HepG2 (cell line): ENCODE data around the gene FN1. TPM values are rescaled to one million over a fixed set of nuclear protein-coding genes. Genes with fewer than 3 reads are reported as not detected.
A peak's percentile ranks its signal among the peaks of the same experiment; 100 is the strongest.

Experiments used
- ATAC-seq: fragments of 200-7000 bp; cut with Tn5 transposase; 3 replicates; pipeline ENCODE4 v1.9.1; 2020; ENCODE audit warnings: mild to moderate bottlenecking, moderate library complexity
- BruUV-seq: library from RNA; stranded (reverse); fragments of 400-500 nt; replicated peaks from 2 replicates; lab custom pipeline; 2021; lab: Mats Ljungman, UMichigan
- CTCF ChIA-PET: fragments of 300-600 bp; formaldehyde crosslinking; extraction: SDS; loops from one replicate; lab custom pipeline; 2021; ENCODE audit warnings: low total read pairs, inconsistent platforms, low intra/inter-chr PET ratio; lab: Yijun Ruan, JAX
- POLR2A ChIA-PET: fragments of 350-600 bp; sonication (Branson Sonifier 250); formaldehyde crosslinking; loops from one replicate; lab custom pipeline; 2020; ENCODE audit warnings: antibody characterized with exemption, inconsistent platforms; lab: Yijun Ruan, JAX
- DNase-seq: peaks from one replicate; pipeline ENCODE4 v3.0.0-alpha.2; 2015; ENCODE audit warnings: low spot score
- FAIRE-seq: peaks from 3 replicates; lab custom pipeline; 2011; peaks lifted over from hg19 to GRCh38; lab: Jason Lieb, UNC
- H2AFZ ChIP-seq: one replicate; pipeline ENCODE4 v1.6.1; 2011; ENCODE audit warnings: low read length, inconsistent platforms
- H3K27ac ChIP-seq: fragments of 300-600 bp; 3 replicates; pipeline ENCODE4 v1.8.0; 2011; ENCODE audit warnings: mixed run types, mild to moderate bottlenecking, mixed read lengths, low read length, inconsistent platforms; ENCODE audit not compliant: insufficient read depth; ENCODE audit errors: extremely low read length
- H3K27me3 ChIP-seq, 2 experiments: fragments of 200-600 bp in 1 of 2; 2 replicates in 1 of 2; 3 replicates in 1 of 2; pipeline versions ENCODE4 v1.6.0 to v1.8.0; 2011; ENCODE audit warnings: low read length in 2 of 2, mild to moderate bottlenecking in 2 of 2, moderate library complexity in 2 of 2, inconsistent platforms in 1 of 2; ENCODE audit not compliant: insufficient read depth in 2 of 2, control insufficient read depth in 1 of 2
- H3K36me3 ChIP-seq, 2 experiments: fragments of 200-600 bp in 1 of 2; replicated peaks in 1 of 2; 2 replicates in 1 of 2; 3 replicates in 1 of 2; pipeline versions ENCODE4 v1.5.1 to v1.8.0; 2011; ENCODE audit warnings: low read length in 2 of 2, inconsistent platforms in 1 of 2; ENCODE audit not compliant: insufficient read depth in 2 of 2, control insufficient read depth in 1 of 2
- H3K4me1 ChIP-seq: 2 replicates; pipeline ENCODE4 v1.5.1; 2012; ENCODE audit warnings: low read length, inconsistent platforms; ENCODE audit not compliant: insufficient read depth
- H3K4me2 ChIP-seq: 2 replicates; pipeline ENCODE4 v1.6.0; 2011; ENCODE audit warnings: low read depth, low read length, inconsistent platforms
- H3K4me3 ChIP-seq, 3 experiments: fragments of 200-600 bp in 1 of 3; sonication (generic), shearing (Covaris generic) in 1 of 3; replicated peaks in 1 of 3; 2 replicates each; pipeline ENCODE4 v1.5.1; 2011 to 2016; ENCODE audit warnings: low read length in 3 of 3, inconsistent platforms in 2 of 3, low read depth in 2 of 3, mild to moderate bottlenecking in 2 of 3, control low read depth in 1 of 3, mixed read lengths in 1 of 3; ENCODE audit not compliant: insufficient read depth in 1 of 3
- H3K79me2 ChIP-seq: one replicate; pipeline ENCODE4 v1.6.1; 2011; ENCODE audit warnings: low read length, inconsistent platforms; ENCODE audit not compliant: insufficient read depth
- H3K9ac ChIP-seq: 2 replicates; pipeline ENCODE4 v1.6.0; 2011; ENCODE audit warnings: mild to moderate bottlenecking, low read depth, low read length, inconsistent platforms; ENCODE audit not compliant: insufficient read depth
- H3K9me3 ChIP-seq: 2 replicates; pipeline ENCODE4 v1.5.1; 2012; ENCODE audit warnings: mild to moderate bottlenecking, low read length
- H4K20me1 ChIP-seq: 2 replicates; pipeline ENCODE4 v1.6.0; 2011; ENCODE audit warnings: inconsistent platforms, mild to moderate bottlenecking, low read length, moderate library complexity; ENCODE audit not compliant: insufficient read depth
- AFF4 ChIP-seq: sonication (generic); formaldehyde crosslinking; IDR thresholded peaks from 2 replicates; pipeline ENCODE4 v1.4.0; 2020; ENCODE audit warnings: missing genetic modification reagents
- AGO2 ChIP-seq: fragments of 200-400 bp; formaldehyde crosslinking; optimal IDR thresholded peaks from 2 replicates; pipeline ENCODE3; 2017; ENCODE audit warnings: mild to moderate bottlenecking, low read depth, low read length, moderate library complexity
- ETV5 ChIP-seq: IDR thresholded peaks from 2 replicates; pipeline ENCODE4 v1.6.1; 2018; ENCODE audit warnings: missing biosample characterization, missing genetic modification reagents, inconsistent platforms, borderline replicate concordance
- HMG20A ChIP-seq: IDR thresholded peaks from 2 replicates; pipeline ENCODE4 v1.6.1; 2016; ENCODE audit warnings: borderline replicate concordance
- MEIS2 ChIP-seq: sonication (generic); formaldehyde crosslinking; IDR thresholded peaks from 2 replicates; pipeline ENCODE4 v1.9.0; 2021; ENCODE audit warnings: mild to moderate bottlenecking, missing genetic modification reagents
- MLXIP ChIP-seq: sonication (generic); formaldehyde crosslinking; IDR thresholded peaks from 2 replicates; pipeline ENCODE4 v1.9.0; 2021; ENCODE audit warnings: missing genetic modification reagents, borderline replicate concordance
- RBFOX2 ChIP-seq: fragments of 200-400 bp; formaldehyde crosslinking; IDR thresholded peaks from 2 replicates; pipeline ENCODE4 v1.6.1; 2017; ENCODE audit warnings: low read depth, mild to moderate bottlenecking, low read length
- RBM22 ChIP-seq: fragments of 200-400 bp; formaldehyde crosslinking; optimal IDR thresholded peaks from 2 replicates; pipeline ENCODE3; 2017; ENCODE audit warnings: mild to moderate bottlenecking, low read length, moderate library complexity
- USF2 ChIP-seq, 2 experiments: sonication (generic) in 1 of 2; formaldehyde crosslinking in 1 of 2; IDR thresholded peaks; 2 replicates each; pipeline versions ENCODE4 v1.5.1 to v1.6.1; 2011 to 2020; ENCODE audit warnings: borderline replicate concordance in 1 of 2, low read depth in 1 of 2, low read length in 1 of 2, mild to moderate bottlenecking in 1 of 2, missing genetic modification reagents in 1 of 2, moderate library complexity in 1 of 2
- ZFP37 ChIP-seq: sonication (generic); formaldehyde crosslinking; IDR thresholded peaks from 2 replicates; pipeline ENCODE4 v1.4.0; 2020; ENCODE audit warnings: missing genetic modification reagents, borderline replicate concordance
- ZNF337 ChIP-seq: sonication (generic); formaldehyde crosslinking; IDR thresholded peaks from 2 replicates; pipeline ENCODE4 v1.5.1; 2020; ENCODE audit warnings: missing genetic modification reagents, low read depth, mild to moderate bottlenecking, borderline replicate concordance
- ZNF615 ChIP-seq: sonication (generic); formaldehyde crosslinking; IDR thresholded peaks from 2 replicates; pipeline ENCODE4 v1.5.0; 2020; ENCODE audit warnings: mild to moderate bottlenecking, missing genetic modification reagents, borderline replicate concordance
- ZNF670 ChIP-seq: sonication (generic); formaldehyde crosslinking; IDR thresholded peaks from 2 replicates; pipeline ENCODE4 v1.8.0; 2022; ENCODE audit warnings: mild to moderate bottlenecking, missing genetic modification reagents, borderline replicate concordance
- ZNF781 ChIP-seq: sonication (generic); formaldehyde crosslinking; IDR thresholded peaks from 2 replicates; pipeline ENCODE4 v1.5.1; 2020; ENCODE audit warnings: borderline replicate concordance, mild to moderate bottlenecking, missing genetic modification reagents; ENCODE audit errors: not compliant biosample characterization
- WGBS: methylation state at CpG from one replicate; pipeline ENCODE4 v1.1.6; 2017; ENCODE audit warnings: low lambda C conversion rate; 5-methylcytosine and 5-hydroxymethylcytosine counted together
- in situ Hi-C: cut with HindIII; loops from 2 replicates; pipeline ENCODE4 v1.10.0; 2017; ENCODE audit warnings: low pct_unique_long_range_greater_than_20kb; ENCODE audit not compliant: extremely low pct_ligation_motif_present
- intact Hi-C: fragments of 100-400 bp; cut with micrococcal nuclease; formaldehyde crosslinking; loops from one replicate; pipeline ENCODE4 v1.10.0; 2022; ENCODE audit not compliant: unreplicated experiment
- polyA plus RNA-seq, 8 experiments: library from polyadenylated mRNA; depleted of rRNA in 3 of 8; stranded (reverse) in 7 of 8; unstranded in 1 of 8; fragments of >200 nt; fragmentation: Illumina TruSeq in 4 of 8; extraction: Trizol in 4 of 8; gene quantifications; 2 replicates each; pipeline versions ENCODE4 v1.2.1 to v1.2.3, GENCODE V29; 2011 to 2016; ENCODE audit warnings: low read depth in 4 of 8, missing spikeins in 1 of 8, mixed read lengths in 1 of 8; ENCODE audit not compliant: insufficient read depth in 1 of 8
- total RNA-seq, 5 experiments: library from RNA; depleted of rRNA; stranded (reverse); fragments of >200 nt; fragmentation: Illumina TruSeq; extraction: Trizol; gene quantifications; 2 replicates each; pipeline ENCODE4 v1.2.3, GENCODE V29; 2016; ENCODE audit warnings: low read depth in 1 of 5

Gene FN1
- total and polyA plus RNA-seq, 2 of the 13 experiments (the other 11 are each of a cell fraction or from before 2014, with no cell fraction given): 1,847 to 6,471 TPM

GRCh38 chr2:215388002-215388728, 47.7 kb downstream of the FN1 start:
- Histone ChIP-seq H3K4me1 (no peaks in the 10 kb centered on the region), H3K9ac (no peak overlapping the region), H3K27ac (peak overlapping the region; percentile 27), H3K9me3 (no peaks in the 10 kb centered on the region), H3K4me2 (no peak overlapping the region), H3K79me2 (no peaks in the 10 kb centered on the region), H2AFZ (no peak overlapping the region), H3K4me3 (no peak overlapping the region), H4K20me1 (peaks cover 24% of the 10 kb centered on the region), H3K36me3 (peaks cover 51 to 88% of the 10 kb centered on the region in 2 experiments), H3K27me3 (no peaks in the 10 kb centered on the region)
- CTCF ChIA-PET: no interaction called here
- FAIRE-seq (no peak), ATAC-seq (peak; percentile 3), DNase-seq (no peak)
- in situ Hi-C loops (no loop called here), intact Hi-C loops (no loop called here)
- BruUV-seq: no TSS peak
- WGBS: over 99% methylated on average over 7 of the region's 7 CpGs
- POLR2A ChIA-PET: interaction anchor here (1.0 kb wide), 1 partner anchor 12 kb away, joined by 3 read pairs; no protein-coding TSS in a partner anchor
- no peak for TF ChIP-seq HMG20A (CRISPR knock-in tag)
- no peak for TF ChIP-seq USF2 (IDR thresholded peaks at IDR 0.05; ENCODE audit: low read depth, low read length)
- no peak for TF ChIP-seq USF2 (CRISPR knock-in tag; IDR thresholded peaks at IDR 0.05; ENCODE audit: borderline replicate concordance)
- TF ChIP-seq AGO2: peak; percentile 83
- TF ChIP-seq ZNF781: peak; percentile 24
- TF ChIP-seq ZFP37 (CRISPR knock-in tag): no peak
- no peak for TF ChIP-seq MEIS2 (CRISPR knock-in tag)
- 0 out of 2 replicates have a peak, but pooled peaks have one; percentile 31 for TF ChIP-seq ZNF615
- peak; percentile 100 for TF ChIP-seq RBM22
- no peak for TF ChIP-seq ZNF337 (CRISPR knock-in tag)
- TF ChIP-seq MLXIP: no peak
- TF ChIP-seq ETV5 (CRISPR knock-in tag): no peak
- peak; percentile 77 for TF ChIP-seq RBFOX2
- peak; percentile 81 for TF ChIP-seq AFF4 (CRISPR knock-in tag)
- TF ChIP-seq ZNF670: no peak
